Body of pancreas (tissue), 4 donors: ENCODE measurements around the gene CD1D. TPM values are rescaled to one million over a fixed set of nuclear protein-coding genes. Genes with fewer than 3 reads are reported as not detected.
"Not testable (repeated sequence)": the region's sequence is repeated elsewhere in the genome, so short reads cannot be mapped to it uniquely, and the experiment has no call there.

Experiments used
- ATAC-seq: fragments of 150-250 bp; one replicate; pipeline ENCODE4 v1.9.1; 2016
- DNase-seq, 4 donors: peaks; one replicate each; pipeline ENCODE4 v3.0.0-alpha.2; 2019
- H3K27ac ChIP-seq, 4 donors: fragments of 200-600 bp; sonication (generic); 1 replicate in 3 of 4; 2 replicates in 1 of 4; pipeline versions ENCODE4 v1.5.1 to v1.6.1; 2016 to 2019; ENCODE audit warnings: mild to moderate bottlenecking in 1 of 4, mixed read lengths in 1 of 4, moderate library complexity in 1 of 4
- H3K27me3 ChIP-seq, 2 donors: fragments of 200-600 bp; sonication (generic); one replicate each; pipeline ENCODE4 v1.6.0; 2016; ENCODE audit warnings: mild to moderate bottlenecking in 1 of 2
- H3K36me3 ChIP-seq, 2 donors: fragments of 200-600 bp; sonication (generic); replicated peaks in 1 of 2; 2 replicates each; pipeline ENCODE4 v1.5.1; 2016; ENCODE audit warnings: low read depth in 2 of 2; ENCODE audit not compliant: insufficient read depth in 1 of 2
- H3K4me1 ChIP-seq: fragments of 200-600 bp; sonication (generic); one replicate; pipeline ENCODE4 v1.6.0; 2016
- H3K4me3 ChIP-seq, 2 donors: fragments of 200-600 bp; sonication (generic); 1 replicate in 1 of 2; 2 replicates in 1 of 2; pipeline ENCODE4 v1.5.1; 2016 to 2019
- H3K9me3 ChIP-seq, 3 donors: fragments of 200-600 bp; sonication (generic); 1 replicate in 2 of 3; 2 replicates in 1 of 3; pipeline ENCODE4 v1.5.1; 2016
- POLR2A ChIP-seq, 3 donors: fragments of 450-650 bp; IDR thresholded peaks; one replicate each; pipeline ENCODE4 v1.6.1; 2016; ENCODE audit warnings: antibody characterized with exemption in 3 of 3, mild to moderate bottlenecking in 2 of 3
- WGBS, 2 donors: methylation state at CpG; one replicate each; pipeline ENCODE4 v1.1.5; 2017; 5-methylcytosine and 5-hydroxymethylcytosine counted together
- intact Hi-C: fragments of 100-400 bp; cut with DNase I; formaldehyde crosslinking; loops from one replicate; pipeline ENCODE4 v1.15.1; 2023
- total RNA-seq, 2 donors: library from RNA; depleted of rRNA; stranded (reverse); fragments of >200 nt; gene quantifications; one replicate each; pipeline ENCODE4 v1.1.0, GENCODE V29; 2016
- TF ChIP-seq, protein P1 (sequence below), 7 experiments: fragments of 450-650 bp in 4 of 7; fragments of 200-600 bp in 3 of 7; sonication (generic) in 3 of 7; IDR thresholded peaks; one replicate each; pipeline ENCODE4 v1.5.1; 2016 to 2019; ENCODE audit warnings: antibody characterized with exemption in 7 of 7

Gene CD1D
- total RNA-seq, 2 donors from 2014 or later: 0.33 to 1.8 TPM

DNA sequence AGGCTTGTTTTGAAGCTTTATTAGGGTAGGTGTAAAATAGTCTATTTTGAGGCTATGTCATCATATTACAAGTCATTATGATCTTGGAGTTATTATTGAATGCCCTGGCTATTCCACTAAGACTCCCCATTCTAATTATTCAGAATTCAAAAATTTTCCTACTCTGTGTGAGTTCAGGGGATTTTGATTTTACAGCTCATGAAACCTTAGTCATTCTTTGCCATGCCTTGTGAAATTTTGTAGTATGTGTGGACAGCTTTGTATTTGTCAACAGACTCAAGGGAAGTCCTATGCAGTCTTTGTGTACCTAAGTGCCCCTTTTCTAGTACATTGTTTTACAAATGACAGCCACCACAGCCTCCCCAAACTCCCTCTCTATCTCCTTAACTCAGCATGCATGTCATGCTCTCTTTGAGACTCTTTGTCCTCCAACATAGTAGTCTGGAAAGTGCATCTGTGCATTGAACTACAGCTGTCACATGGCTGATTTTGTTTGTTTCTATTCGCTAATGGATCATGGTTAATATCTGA, 28.0 kb downstream of the CD1D start:
- intact Hi-C loops: no loop called here
- no peaks in the 10 kb centered on the region for H3K9me3 ChIP-seq

DNA sequence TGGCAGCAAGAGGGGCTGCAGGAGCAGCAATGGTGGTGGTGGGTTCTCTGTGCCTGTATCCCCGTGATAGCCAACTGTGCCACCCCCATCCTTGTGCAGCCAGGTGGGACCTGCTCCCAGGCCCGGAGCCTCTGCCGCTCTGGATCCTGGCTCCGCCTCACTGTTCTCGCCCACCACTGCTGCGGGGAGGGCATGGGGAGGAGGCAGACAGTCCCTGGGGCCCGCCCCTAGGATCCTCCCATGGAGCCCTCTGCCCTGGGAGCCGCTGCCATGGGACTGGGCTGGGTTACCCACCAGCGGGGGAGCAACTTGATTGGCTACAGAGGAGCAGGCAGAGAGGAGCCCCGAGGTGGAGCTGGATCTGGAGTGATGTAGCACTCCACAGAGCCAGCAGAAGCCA, 31.6 kb downstream of the CD1D start:
- H3K27ac ChIP-seq: no peak overlapping the region
- no peaks in the 10 kb centered on the region for H3K27me3 ChIP-seq
- no peak for TF ChIP-seq POLR2A (IDR thresholded peaks at IDR 0.05)
- TF ChIP-seq, protein P1, sequence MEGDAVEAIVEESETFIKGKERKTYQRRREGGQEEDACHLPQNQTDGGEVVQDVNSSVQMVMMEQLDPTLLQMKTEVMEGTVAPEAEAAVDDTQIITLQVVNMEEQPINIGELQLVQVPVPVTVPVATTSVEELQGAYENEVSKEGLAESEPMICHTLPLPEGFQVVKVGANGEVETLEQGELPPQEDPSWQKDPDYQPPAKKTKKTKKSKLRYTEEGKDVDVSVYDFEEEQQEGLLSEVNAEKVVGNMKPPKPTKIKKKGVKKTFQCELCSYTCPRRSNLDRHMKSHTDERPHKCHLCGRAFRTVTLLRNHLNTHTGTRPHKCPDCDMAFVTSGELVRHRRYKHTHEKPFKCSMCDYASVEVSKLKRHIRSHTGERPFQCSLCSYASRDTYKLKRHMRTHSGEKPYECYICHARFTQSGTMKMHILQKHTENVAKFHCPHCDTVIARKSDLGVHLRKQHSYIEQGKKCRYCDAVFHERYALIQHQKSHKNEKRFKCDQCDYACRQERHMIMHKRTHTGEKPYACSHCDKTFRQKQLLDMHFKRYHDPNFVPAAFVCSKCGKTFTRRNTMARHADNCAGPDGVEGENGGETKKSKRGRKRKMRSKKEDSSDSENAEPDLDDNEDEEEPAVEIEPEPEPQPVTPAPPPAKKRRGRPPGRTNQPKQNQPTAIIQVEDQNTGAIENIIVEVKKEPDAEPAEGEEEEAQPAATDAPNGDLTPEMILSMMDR (IDR thresholded peaks at IDR 0.05): no peak
- H3K4me1 ChIP-seq: no peaks in the 10 kb centered on the region
- intact Hi-C loops: no loop called here
- H3K36me3 ChIP-seq: no peaks in the 10 kb centered on the region
- DNase-seq: no peak
- no peak overlapping the region for H3K4me3 ChIP-seq
- H3K9me3 ChIP-seq: no peaks in the 10 kb centered on the region
- 62% methylated on average over 10 of the region's 10 CpGs; no CpG with 5 or more reads in 1 of the 2 donors for WGBS, 2 donors
- no peak for ATAC-seq

More for the DNA sequence above, 28.0 kb downstream of the CD1D start:
- no peaks in the 10 kb centered on the region for H3K27me3 ChIP-seq
- DNase-seq: no peak
- WGBS, 2 donors: 34 to 50% methylated on average over 1 of the region's 1 CpG
- no peak overlapping the region for H3K27ac ChIP-seq
- ATAC-seq: no peak
- TF ChIP-seq, protein P1 (IDR thresholded peaks at IDR 0.05): no peak
- TF ChIP-seq POLR2A (IDR thresholded peaks at IDR 0.05): no peak
- no peaks in the 10 kb centered on the region for H3K4me1 ChIP-seq
- no peak overlapping the region for H3K4me3 ChIP-seq
- H3K36me3 ChIP-seq: no peaks in the 10 kb centered on the region

- ATAC-seq, H3K27ac ChIP-seq, H3K4me3 ChIP-seq, intact Hi-C loops, H3K36me3 ChIP-seq, DNase-seq, H3K9me3 ChIP-seq, H3K27me3 ChIP-seq, H3K4me1 ChIP-seq: not testable (repeated sequence)
Observed at GRCh38 chr1:158223445-158223844, 42.8 kb downstream of the CD1D start.

- H3K27ac ChIP-seq: no peak overlapping the region
- H3K27me3 ChIP-seq: peaks cover 0 to 5% of the 10 kb centered on the region in 2 donors
- H3K9me3 ChIP-seq: no peaks in the 10 kb centered on the region
- no peaks in the 10 kb centered on the region for H3K4me1 ChIP-seq
- H3K4me3 ChIP-seq: no peak overlapping the region
- ATAC-seq (no peak), DNase-seq (no peak)
- intact Hi-C loops: no loop called here
- 42 to 58% methylated on average over 2 of the region's 2 CpGs for WGBS, 2 donors
- H3K36me3 ChIP-seq: no peaks in the 10 kb centered on the region
- TF ChIP-seq, protein P1 (IDR thresholded peaks at IDR 0.05): no peak
- TF ChIP-seq POLR2A (IDR thresholded peaks at IDR 0.05): no peak
Observed at GRCh38 chr1:158227904-158228623, 47.4 kb downstream of the CD1D start.

Other genes with a start within 250 kb of the CD1D start
- 10 to 100 TPM; 10.9 to 11.4 TPM for gene KIRREL1, start 187.2 kb upstream of the CD1D start, total RNA-seq
- gene CD1A, start 73.5 kb downstream of the CD1D start, total RNA-seq: not detected
- 1 to 10 TPM in 1 of 2 donors, not detected in 1; 1.0 TPM for gene CD1C, start 109.0 kb downstream of the CD1D start, total RNA-seq
- gene CD1B, start 150.6 kb downstream of the CD1D start, total RNA-seq: 1 to 10 TPM in 1 of 2 donors, not detected in 1; 1.0 TPM
- under 1 TPM in 1 of 2 donors, not detected in 1; 0.78 TPM for gene CD1E, start 173.0 kb downstream of the CD1D start, total RNA-seq
- gene OR10T2, start 218.6 kb downstream of the CD1D start, total RNA-seq: not detected
- not detected for gene OR10K2, start 245.3 kb downstream of the CD1D start, total RNA-seq